ENCODE results near the gene UTY. TPM values are rescaled to one million over a fixed set of nuclear protein-coding genes. Genes with fewer than 3 reads are reported as not detected.

The UTY gene
- total and polyA plus RNA-seq, 2 of the 8 experiments (the other 6 are each of a cell fraction or from before 2014, with no cell fraction given): 7.2 to 20.4 TPM

DNA sequence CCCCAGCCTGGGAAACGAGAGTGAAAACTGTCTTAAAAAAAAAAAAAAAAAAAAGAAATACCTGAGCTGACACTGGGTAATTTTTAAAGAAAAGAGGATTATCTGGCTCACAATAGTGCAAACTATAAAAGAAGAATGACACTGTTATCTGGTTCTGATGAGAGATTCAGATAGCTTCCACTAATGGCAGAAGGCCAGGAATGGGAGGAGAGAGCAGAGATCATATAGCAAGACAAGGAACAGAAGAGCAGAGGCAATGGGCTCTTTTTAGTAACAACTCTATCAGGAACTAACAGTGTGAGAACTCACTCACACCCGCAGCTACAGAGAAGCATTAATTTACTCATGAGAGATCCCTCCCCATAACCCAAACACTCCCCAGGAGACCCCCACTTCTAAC, 184.8 kb downstream of the UTY start (continued):
- TF ChIP-seq EGR1 (IDR thresholded peaks at IDR 0.05; ENCODE audit: borderline replicate concordance, low read depth, low read length) (no peak), CBX8 (IDR thresholded peaks at IDR 0.05; ENCODE audit: borderline replicate concordance, low read depth, low read length) (no peak), SP2 (IDR thresholded peaks at IDR 0.05; ENCODE audit: low read length) (no peak)

Data from H1 (cell line).